ENCODE measurements around the gene MUC15. TPM values are rescaled to one million over a fixed set of nuclear protein-coding genes. Genes with fewer than 3 reads are reported as not detected.

MUC15 gene
- total RNA-seq, 4 donors from 2014 or later = not detected

GRCh38 chr11:26541870-26542269, 30.2 kb downstream of the MUC15 start:
- H3K9me3 ChIP-seq = no peaks in the 10 kb centered on the region
- no peaks in the 10 kb centered on the region for H3K27me3 ChIP-seq
- WGBS, 2 donors = 79 to 81% methylated on average over 2 of the region's 2 CpGs
- H3K36me3 ChIP-seq = no peaks in the 10 kb centered on the region
- DNase-seq (ENCODE audit: low spot score in 2 of 2) = no peak
- H3K27ac ChIP-seq = no peak overlapping the region
- no peak for TF ChIP-seq EP300 (IDR thresholded peaks at IDR 0.05)
- no peak for TF ChIP-seq CTCF (IDR thresholded peaks at IDR 0.05)
- TF ChIP-seq POLR2A (IDR thresholded peaks at IDR 0.05) = no peak
- H3K4me3 ChIP-seq = no peak overlapping the region
- no peaks in the 10 kb centered on the region for H3K4me1 ChIP-seq

- H3K4me1 ChIP-seq = no peaks in the 10 kb centered on the region
- DNase-seq (ENCODE audit: low spot score in 2 of 2) = no peak
- WGBS, 2 donors = 90 to 95% methylated on average over 3 of the region's 3 CpGs
- no peak overlapping the region for H3K4me3 ChIP-seq
- H3K27ac ChIP-seq = no peak overlapping the region
- H3K36me3 ChIP-seq = no peaks in the 10 kb centered on the region
- TF ChIP-seq POLR2A (IDR thresholded peaks at IDR 0.05) (no peak), CTCF (IDR thresholded peaks at IDR 0.05) (no peak), EP300 (IDR thresholded peaks at IDR 0.05) (no peak)
- no peaks in the 10 kb centered on the region for H3K27me3 ChIP-seq
- no peaks in the 10 kb centered on the region for H3K9me3 ChIP-seq
These were observed 32.5 kb downstream of the MUC15 start for GRCh38 chr11:26539517-26539916.

- no peak for TF ChIP-seq POLR2A (IDR thresholded peaks at IDR 0.05)
- TF ChIP-seq CTCF (IDR thresholded peaks at IDR 0.05) = no peak
- TF ChIP-seq EP300 (IDR thresholded peaks at IDR 0.05) = no peak
- Histone ChIP-seq H3K27ac (no peak overlapping the region), H3K36me3 (no peaks in the 10 kb centered on the region), H3K27me3 (no peaks in the 10 kb centered on the region), H3K4me3 (no peak overlapping the region), H3K4me1 (no peaks in the 10 kb centered on the region), H3K9me3 (no peaks in the 10 kb centered on the region)
- no peak for DNase-seq (ENCODE audit: low spot score in 2 of 2)
- 87 to 88% methylated on average over 4 of the region's 4 CpGs for WGBS, 2 donors
These were observed 34.7 kb downstream of the MUC15 start for GRCh38 chr11:26537341-26537740.

GRCh38 chr11:26527685-26528084, 44.4 kb downstream of the MUC15 start:
- Histone ChIP-seq H3K36me3 (no peaks in the 10 kb centered on the region), H3K27me3 (no peaks in the 10 kb centered on the region), H3K4me3 (no peak overlapping the region), H3K9me3 (no peaks in the 10 kb centered on the region), H3K4me1 (peaks cover 0 to 5% (median 0%) of the 10 kb centered on the region in 4 donors), H3K27ac (no peak overlapping the region)
- no peak for DNase-seq (ENCODE audit: low spot score in 2 of 2)
- WGBS, 2 donors = 41 to 54% methylated on average over 1 of the region's 1 CpG
- TF ChIP-seq EP300 (IDR thresholded peaks at IDR 0.05) (no peak), CTCF (IDR thresholded peaks at IDR 0.05) (no peak), POLR2A (IDR thresholded peaks at IDR 0.05) (no peak)

- Histone ChIP-seq H3K4me1 (peaks cover 0 to 13% (median 0%) of the 10 kb centered on the region in 4 donors), H3K27me3 (no peaks in the 10 kb centered on the region), H3K36me3 (no peaks in the 10 kb centered on the region), H3K27ac (no peak overlapping the region), H3K9me3 (no peaks in the 10 kb centered on the region), H3K4me3 (no peak overlapping the region)
- TF ChIP-seq EP300 (IDR thresholded peaks at IDR 0.05) (no peak), POLR2A (IDR thresholded peaks at IDR 0.05) (no peak), CTCF (IDR thresholded peaks at IDR 0.05) (no peak)
- WGBS, 2 donors = 78 to 80% methylated on average over 12 of the region's 12 CpGs
- DNase-seq (ENCODE audit: low spot score in 2 of 2) = no peak
These were observed 49.0 kb downstream of the MUC15 start for GRCh38 chr11:26522912-26523610.
